ENCODE results near the gene APOO. TPM values are rescaled to one million over a fixed set of nuclear protein-coding genes. Genes with fewer than 3 reads are reported as not detected.
A peak's percentile ranks its signal among the peaks of the same experiment; 100 is the strongest.

APOO gene
- total and polyA plus RNA-seq, 2 of the 13 experiments (the other 11 are each of a cell fraction or from before 2014, with no cell fraction given) = 9.7 to 22.1 TPM

GRCh38 chrX:23841847-23842522 is 65.8 kb downstream of the APOO start (continued):
- TF ChIP-seq ARID5B (CRISPR knock-in tag; IDR thresholded peaks at IDR 0.05) (peak; percentile 87), ZC3H4 (CRISPR knock-in tag; IDR thresholded peaks at IDR 0.05; ENCODE audit: borderline replicate concordance) (no peak), ZNF720 (CRISPR knock-in tag; IDR thresholded peaks at IDR 0.05) (no peak), ZNF660 (CRISPR knock-in tag; IDR thresholded peaks at IDR 0.05; ENCODE audit: borderline replicate concordance, low read depth) (no peak), ETV6 (CRISPR knock-in tag; conservative IDR thresholded peaks at IDR 0.05) (no peak), ZFP41 (CRISPR knock-in tag; IDR thresholded peaks at IDR 0.05; ENCODE audit: borderline replicate concordance) (no peak), ISX (CRISPR knock-in tag; conservative IDR thresholded peaks at IDR 0.05) (no peak), DDIT3 (CRISPR knock-in tag; IDR thresholded peaks at IDR 0.05) (no peak), HES4 (CRISPR knock-in tag; IDR thresholded peaks at IDR 0.05; ENCODE audit: borderline replicate concordance) (no peak), ZNF33B (CRISPR knock-in tag; IDR thresholded peaks at IDR 0.05) (no peak), HHEX (CRISPR knock-in tag; IDR thresholded peaks at IDR 0.05) (0 out of 2 replicates have a peak, but pooled peaks have one; percentile 38), RFX1 (IDR thresholded peaks at IDR 0.05) (no peak), ZNF138 (CRISPR knock-in tag; IDR thresholded peaks at IDR 0.05; ENCODE audit: low read depth) (no peak), NKX3-1 (CRISPR knock-in tag; IDR thresholded peaks at IDR 0.05) (no peak), TFDP1 (CRISPR knock-in tag; IDR thresholded peaks at IDR 0.05; ENCODE audit: borderline replicate concordance) (no peak), RCOR2 (CRISPR knock-in tag; IDR thresholded peaks at IDR 0.05) (peak; percentile 74), GMEB1 (CRISPR knock-in tag; IDR thresholded peaks at IDR 0.05; ENCODE audit: borderline replicate concordance) (no peak)
- TF ChIP-seq, protein P1, sequence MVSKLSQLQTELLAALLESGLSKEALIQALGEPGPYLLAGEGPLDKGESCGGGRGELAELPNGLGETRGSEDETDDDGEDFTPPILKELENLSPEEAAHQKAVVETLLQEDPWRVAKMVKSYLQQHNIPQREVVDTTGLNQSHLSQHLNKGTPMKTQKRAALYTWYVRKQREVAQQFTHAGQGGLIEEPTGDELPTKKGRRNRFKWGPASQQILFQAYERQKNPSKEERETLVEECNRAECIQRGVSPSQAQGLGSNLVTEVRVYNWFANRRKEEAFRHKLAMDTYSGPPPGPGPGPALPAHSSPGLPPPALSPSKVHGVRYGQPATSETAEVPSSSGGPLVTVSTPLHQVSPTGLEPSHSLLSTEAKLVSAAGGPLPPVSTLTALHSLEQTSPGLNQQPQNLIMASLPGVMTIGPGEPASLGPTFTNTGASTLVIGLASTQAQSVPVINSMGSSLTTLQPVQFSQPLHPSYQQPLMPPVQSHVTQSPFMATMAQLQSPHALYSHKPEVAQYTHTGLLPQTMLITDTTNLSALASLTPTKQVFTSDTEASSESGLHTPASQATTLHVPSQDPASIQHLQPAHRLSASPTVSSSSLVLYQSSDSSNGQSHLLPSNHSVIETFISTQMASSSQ (IDR thresholded peaks at IDR 0.05; ENCODE audit: low read depth) = peak; percentile 64
- TF ChIP-seq, protein P1 (CRISPR knock-in tag; IDR thresholded peaks at IDR 0.05; ENCODE audit: borderline replicate concordance) = peak; percentile 91; the same call in 1 of the 2 replicates
